Measurements from ENCODE around the gene CELA2A.
"Not testable (repeated sequence)": the region's sequence is repeated elsewhere in the genome, so short reads cannot be mapped to it uniquely, and the experiment has no call there.

Gene CELA2A

GRCh38 chr1:15444468-15445389 lies 11.8 kb upstream of the CELA2A start:
- no peak for DNase-seq (ENCODE audit: low read depth in 2 of 2)

GRCh38 chr1:15445390-15446122 lies 11.0 kb upstream of the CELA2A start:
- DNase-seq (ENCODE audit: low read depth in 2 of 2): no peak

- no peak for DNase-seq (ENCODE audit: low read depth in 2 of 2)
These were observed 10.3 kb upstream of the CELA2A start for GRCh38 chr1:15446212-15446611.

GRCh38 chr1:15448877-15449462 lies 7.6 kb upstream of the CELA2A start:
- DNase-seq (ENCODE audit: low read depth in 2 of 2): no peak

- no peak for DNase-seq (ENCODE audit: low read depth in 2 of 2)
These were observed 7.0 kb upstream of the CELA2A start for GRCh38 chr1:15449567-15449966.

- no peak for DNase-seq (ENCODE audit: low read depth in 2 of 2)
These were observed 5.4 kb upstream of the CELA2A start for GRCh38 chr1:15451014-15451722.

GRCh38 chr1:15452216-15452615 lies 4.3 kb upstream of the CELA2A start:
- no peak for DNase-seq (ENCODE audit: low read depth in 2 of 2)

GRCh38 chr1:15452866-15453571 lies 3.5 kb upstream of the CELA2A start:
- DNase-seq (ENCODE audit: low read depth in 2 of 2): no peak

- no peak for DNase-seq (ENCODE audit: low read depth in 2 of 2)
These were observed 2.8 kb upstream of the CELA2A start for GRCh38 chr1:15453734-15454133.

- DNase-seq (ENCODE audit: low read depth in 2 of 2): no peak
These were observed 2.3 kb upstream of the CELA2A start for GRCh38 chr1:15454256-15454655.

GRCh38 chr1:15455522-15455921 lies 1.0 kb upstream of the CELA2A start:
- DNase-seq (ENCODE audit: low read depth in 2 of 2): no peak

GRCh38 chr1:15457585-15457984 lies 1.1 kb downstream of the CELA2A start:
- DNase-seq (ENCODE audit: low read depth in 2 of 2): no peak

- DNase-seq (ENCODE audit: low read depth in 2 of 2): not testable (repeated sequence)
These were observed 1.9 kb downstream of the CELA2A start for GRCh38 chr1:15458388-15458787.

GRCh38 chr1:15459771-15460707 lies 3.5 kb downstream of the CELA2A start:
- no peak for DNase-seq (ENCODE audit: low read depth in 2 of 2)

- no peak for DNase-seq (ENCODE audit: low read depth in 2 of 2)
These were observed 4.2 kb downstream of the CELA2A start for GRCh38 chr1:15460708-15461095.

GRCh38 chr1:15463064-15463800 lies 6.7 kb downstream of the CELA2A start:
- DNase-seq (ENCODE audit: low read depth in 2 of 2): not testable (repeated sequence)

GRCh38 chr1:15463926-15464322 lies 7.4 kb downstream of the CELA2A start:
- not testable (repeated sequence) for DNase-seq (ENCODE audit: low read depth in 2 of 2)

GRCh38 chr1:15465674-15466073 lies 9.1 kb downstream of the CELA2A start:
- no peak for DNase-seq (ENCODE audit: low read depth in 2 of 2)

GRCh38 chr1:15466955-15467625 lies 10.6 kb downstream of the CELA2A start:
- not testable (repeated sequence) for DNase-seq (ENCODE audit: low read depth in 2 of 2)

All from stimulated activated CD8-positive, alpha-beta memory T cell treated with anti-CD3 and anti-CD28 coated beads, Interleukin-2, amount 100 ng/mL, for 1 hour (primary cell).